Left ventricle myocardium inferior (tissue), 1 donor: ENCODE measurements around the gene GLTP. TPM values are rescaled to one million over a fixed set of nuclear protein-coding genes. Genes with fewer than 3 reads are reported as not detected.
"Not testable (repeated sequence)": the region's sequence is repeated elsewhere in the genome, so short reads cannot be mapped to it uniquely, and the experiment has no call there.

Source experiments
- DNase-seq: peaks from one replicate; pipeline ENCODE4 v3.0.0-alpha.2; 2020
- H3K27ac ChIP-seq: fragments of 200-600 bp; replicated peaks from 2 replicates; pipeline ENCODE4 v1.8.0; 2021
- H3K27me3 ChIP-seq: fragments of 200-600 bp; 2 replicates; pipeline ENCODE4 v1.8.0; 2021; ENCODE audit warnings: low read depth
- H3K36me3 ChIP-seq: fragments of 200-600 bp; 2 replicates; pipeline ENCODE4 v1.8.0; 2021
- H3K4me1 ChIP-seq: fragments of 200-600 bp; 2 replicates; pipeline ENCODE4 v1.8.0; 2021
- H3K4me3 ChIP-seq: fragments of 200-600 bp; 2 replicates; pipeline ENCODE4 v1.8.0; 2021; ENCODE audit warnings: mild to moderate bottlenecking, moderate library complexity
- H3K9me3 ChIP-seq: fragments of 200-600 bp; replicated peaks from 2 replicates; pipeline ENCODE4 v1.8.0; 2021
- intact Hi-C: fragments of 100-400 bp; cut with micrococcal nuclease; formaldehyde crosslinking; loops from one replicate; pipeline ENCODE4 v1.11.0; 2022
- total RNA-seq: library from RNA; stranded (reverse); fragmentation: NEBNext Ultra II Directional; extraction: Animal tissue kit (Norgen Biotek cat#: 25700); gene quantifications from one replicate; pipeline ENCODE4 v1.2.1, GENCODE V29; 2021
- TF ChIP-seq, protein P1 (sequence below): fragments of 200-600 bp; IDR thresholded peaks from 2 replicates; pipeline ENCODE4 v1.8.0; 2021; ENCODE audit warnings: antibody characterized with exemption, mild to moderate bottlenecking, borderline replicate concordance
- donor health status: DM: no; HTN: yes; CAD: no; lungs with severe emphysema.

The GLTP gene
- total RNA-seq, 1 donor from 2014 or later, result 20.0 TPM

DNA sequence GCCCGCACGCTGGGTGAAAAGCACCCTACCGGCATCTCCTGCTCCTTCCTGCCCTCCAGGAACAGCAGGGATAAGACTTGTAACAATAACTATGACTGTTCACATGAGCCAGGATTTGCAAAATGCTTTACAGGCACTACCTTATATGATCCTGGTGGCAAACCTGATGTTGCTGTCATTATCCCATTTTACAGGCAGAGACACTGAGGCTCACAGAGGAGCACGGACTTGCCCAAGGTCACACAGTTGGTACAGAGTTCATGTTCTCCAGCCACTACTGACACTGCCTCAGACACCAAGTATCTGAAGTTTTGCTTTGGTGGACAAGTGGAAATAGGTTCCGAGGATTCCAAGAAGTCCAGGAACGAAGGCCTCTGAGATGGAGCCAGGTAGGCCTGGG lies 22.6 kb downstream of the GLTP start:
- no peaks in the 10 kb centered on the region for H3K27me3 ChIP-seq
- no peak overlapping the region for H3K4me3 ChIP-seq
- no peak overlapping the region for H3K27ac ChIP-seq
- TF ChIP-seq, protein P1, sequence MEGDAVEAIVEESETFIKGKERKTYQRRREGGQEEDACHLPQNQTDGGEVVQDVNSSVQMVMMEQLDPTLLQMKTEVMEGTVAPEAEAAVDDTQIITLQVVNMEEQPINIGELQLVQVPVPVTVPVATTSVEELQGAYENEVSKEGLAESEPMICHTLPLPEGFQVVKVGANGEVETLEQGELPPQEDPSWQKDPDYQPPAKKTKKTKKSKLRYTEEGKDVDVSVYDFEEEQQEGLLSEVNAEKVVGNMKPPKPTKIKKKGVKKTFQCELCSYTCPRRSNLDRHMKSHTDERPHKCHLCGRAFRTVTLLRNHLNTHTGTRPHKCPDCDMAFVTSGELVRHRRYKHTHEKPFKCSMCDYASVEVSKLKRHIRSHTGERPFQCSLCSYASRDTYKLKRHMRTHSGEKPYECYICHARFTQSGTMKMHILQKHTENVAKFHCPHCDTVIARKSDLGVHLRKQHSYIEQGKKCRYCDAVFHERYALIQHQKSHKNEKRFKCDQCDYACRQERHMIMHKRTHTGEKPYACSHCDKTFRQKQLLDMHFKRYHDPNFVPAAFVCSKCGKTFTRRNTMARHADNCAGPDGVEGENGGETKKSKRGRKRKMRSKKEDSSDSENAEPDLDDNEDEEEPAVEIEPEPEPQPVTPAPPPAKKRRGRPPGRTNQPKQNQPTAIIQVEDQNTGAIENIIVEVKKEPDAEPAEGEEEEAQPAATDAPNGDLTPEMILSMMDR, result no peak
- intact Hi-C loops, result no loop called here
- H3K4me1 ChIP-seq, result no peaks in the 10 kb centered on the region
- H3K36me3 ChIP-seq, result peaks cover 48% of the 10 kb centered on the region
- no peak for DNase-seq
- no peaks in the 10 kb centered on the region for H3K9me3 ChIP-seq

DNA sequence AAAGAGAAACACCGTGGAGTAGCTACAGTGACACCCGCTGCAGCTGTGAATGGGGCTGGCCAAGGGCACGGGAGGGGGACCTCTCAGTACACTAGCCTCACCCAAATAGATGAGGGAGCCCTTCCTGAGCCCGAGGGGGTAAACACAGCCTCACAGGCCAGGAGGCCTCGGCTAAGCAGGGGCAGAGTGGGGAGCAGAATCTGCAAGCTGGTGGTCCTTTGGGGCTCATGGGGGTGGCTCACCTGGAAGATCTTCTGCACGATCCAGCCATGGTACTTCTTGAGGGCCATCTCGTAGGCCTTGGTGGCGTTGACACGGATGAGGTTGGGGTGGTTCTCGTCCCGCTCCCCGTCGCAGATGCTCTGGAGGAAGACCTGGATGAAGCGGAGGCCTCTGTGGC lies 25.0 kb downstream of the GLTP start:
- Histone ChIP-seq H3K27me3 (no peaks in the 10 kb centered on the region), H3K36me3 (peaks cover 46% of the 10 kb centered on the region)
- intact Hi-C loops, result no loop called here

DNA sequence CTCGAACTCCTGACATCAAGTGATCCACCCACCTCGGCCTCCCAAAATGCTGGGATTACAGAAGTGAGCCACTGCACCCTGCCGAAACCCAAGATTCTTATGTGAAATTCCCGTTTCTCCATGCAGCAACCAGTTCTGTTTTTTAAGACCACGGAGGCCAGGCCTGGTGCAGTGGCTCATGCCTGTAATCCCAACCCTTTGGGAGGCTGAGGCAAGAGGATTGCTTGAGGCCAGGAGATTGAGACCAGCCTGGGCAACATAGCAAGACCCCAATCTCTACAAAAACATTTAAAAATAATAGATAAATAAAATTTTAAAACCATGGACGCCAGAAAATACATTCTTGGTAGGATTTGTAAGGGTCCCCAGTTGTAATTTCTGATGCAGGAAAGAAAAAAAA lies 29.8 kb downstream of the GLTP start:
- H3K27ac ChIP-seq, DNase-seq, intact Hi-C loops, H3K27me3 ChIP-seq, H3K4me3 ChIP-seq, H3K4me1 ChIP-seq, H3K9me3 ChIP-seq: not testable (repeated sequence)
- H3K36me3 ChIP-seq, result peaks cover 18% of the 10 kb centered on the region

More for the DNA sequence above, 25.0 kb downstream of the GLTP start:
- no peak overlapping the region for H3K27ac ChIP-seq
- H3K9me3 ChIP-seq, result no peaks in the 10 kb centered on the region
- TF ChIP-seq, protein P1, result no peak
- no peak for DNase-seq
- no peak overlapping the region for H3K4me3 ChIP-seq
- no peaks in the 10 kb centered on the region for H3K4me1 ChIP-seq

DNA sequence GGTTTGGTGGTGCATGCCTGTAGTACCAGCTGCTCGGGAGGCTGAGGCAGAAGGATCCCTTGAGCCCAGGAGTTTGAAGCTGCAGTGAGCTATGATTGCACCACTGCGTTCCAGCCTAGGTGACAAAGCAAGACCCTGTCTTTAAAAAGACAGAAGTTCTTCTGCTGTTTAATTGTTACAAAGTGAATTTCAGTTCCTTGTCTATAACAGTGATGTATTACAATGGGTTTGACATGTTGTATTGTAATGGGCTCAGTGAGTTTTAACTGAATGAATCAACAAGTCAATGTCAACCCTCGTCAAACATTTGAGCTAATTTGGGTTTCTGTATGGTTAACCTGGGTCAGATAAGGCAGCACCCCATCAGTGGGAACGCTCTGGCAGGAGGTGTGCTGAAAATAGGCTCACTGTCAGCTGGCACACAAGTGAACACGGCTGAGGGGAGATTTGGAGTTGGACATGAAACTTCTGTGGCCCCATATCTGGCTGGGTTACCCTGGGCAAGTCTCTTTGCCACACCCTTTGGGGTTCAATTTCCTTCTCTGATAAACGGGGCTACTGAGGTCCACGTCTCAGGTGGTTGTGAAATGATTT lies 33.1 kb downstream of the GLTP start:
- peaks cover 11% of the 10 kb centered on the region for H3K4me1 ChIP-seq
- TF ChIP-seq, protein P1, result no peak
- intact Hi-C loops, result no loop called here
- no peak overlapping the region for H3K4me3 ChIP-seq
- H3K27ac ChIP-seq, result no peak overlapping the region
- H3K36me3 ChIP-seq, result peaks cover 1% of the 10 kb centered on the region
- H3K27me3 ChIP-seq, result no peaks in the 10 kb centered on the region
- no peak for DNase-seq
- H3K9me3 ChIP-seq, result no peaks in the 10 kb centered on the region

DNA sequence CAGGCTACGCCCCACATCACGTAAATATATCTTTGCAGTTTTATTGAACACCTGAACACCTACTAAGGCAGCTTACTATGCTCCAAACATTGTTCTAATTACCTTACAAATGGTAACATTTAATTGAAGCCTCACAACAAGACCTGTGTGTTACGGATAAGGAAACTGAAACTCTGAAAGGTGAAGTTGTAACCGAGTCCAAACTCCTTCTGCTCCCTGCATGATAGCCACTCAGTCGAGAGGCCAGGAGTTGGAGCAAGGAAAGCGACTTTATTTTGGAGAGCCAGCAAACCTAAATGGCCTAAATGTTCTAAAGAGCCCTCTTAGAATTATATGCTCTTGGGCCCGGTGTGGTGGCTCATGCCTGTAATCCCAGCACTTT lies 34.5 kb downstream of the GLTP start:
- Histone ChIP-seq H3K27me3 (no peaks in the 10 kb centered on the region), H3K9me3 (no peaks in the 10 kb centered on the region), H3K4me3 (peak overlapping the region; percentile 50), H3K4me1 (peaks cover 11% of the 10 kb centered on the region), H3K36me3 (no peaks in the 10 kb centered on the region), H3K27ac (no peak overlapping the region)
- TF ChIP-seq, protein P1, result no peak
- DNase-seq, result no peak
- intact Hi-C loops, result no loop called here

DNA sequence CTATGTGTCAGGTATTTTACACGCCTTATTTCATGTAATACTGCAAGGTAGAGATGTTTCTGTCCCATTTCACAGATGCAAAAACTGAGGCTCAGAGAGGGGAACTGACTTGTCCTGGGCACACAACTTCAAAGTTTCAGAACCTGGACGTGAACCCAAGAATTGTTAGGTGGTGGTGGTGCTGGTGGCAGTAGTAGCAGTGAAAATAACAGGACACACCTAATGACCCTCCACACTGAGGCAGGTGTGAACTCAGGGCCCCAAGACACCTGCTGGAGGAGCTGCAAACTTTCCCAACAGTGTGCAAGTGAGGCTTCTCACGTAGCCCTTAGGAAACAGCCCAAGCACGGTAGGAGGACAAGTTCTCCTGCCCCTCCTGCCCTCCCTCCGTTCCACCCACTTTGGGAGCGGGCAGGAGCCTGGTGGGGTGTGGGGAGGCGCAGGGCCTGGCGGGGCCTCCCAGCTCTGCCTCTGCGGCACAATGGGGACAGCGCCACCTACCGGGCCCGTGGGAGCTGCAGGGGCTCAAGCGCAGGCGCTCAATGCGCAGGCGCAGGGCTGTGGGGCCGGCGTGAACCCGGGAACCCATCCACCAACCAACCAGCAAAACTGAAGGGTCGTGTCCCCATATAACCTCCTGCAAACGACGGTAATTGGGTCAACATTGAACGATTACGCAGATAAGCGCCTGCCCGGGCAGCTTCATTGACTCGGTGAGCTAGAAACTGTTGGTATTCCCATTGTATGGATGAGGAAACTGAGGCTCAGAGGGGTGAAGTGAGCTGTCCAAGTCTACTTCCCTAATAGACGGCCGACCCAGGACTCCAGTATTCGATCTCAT lies 35.1 kb downstream of the GLTP start:
- Histone ChIP-seq H3K9me3 (no peaks in the 10 kb centered on the region), H3K4me3 (peak overlapping the region; percentile 50), H3K27me3 (no peaks in the 10 kb centered on the region), H3K36me3 (no peaks in the 10 kb centered on the region), H3K27ac (no peak overlapping the region), H3K4me1 (peaks cover 11% of the 10 kb centered on the region)
- TF ChIP-seq, protein P1, result peak; percentile 99
- peak; percentile 85 for DNase-seq
- intact Hi-C loops, result no loop called here
